H1 (cell line): ENCODE results near the gene ARHGDIG. TPM values are rescaled to one million over a fixed set of nuclear protein-coding genes. Genes with fewer than 3 reads are reported as not detected.

Source experiments
- BCL11A ChIP-seq, 2 experiments: IDR thresholded peaks; one replicate each; pipeline ENCODE4 v1.6.1; 2011; ENCODE audit warnings: low read depth in 2 of 2, low read length in 2 of 2, mild to moderate bottlenecking in 2 of 2
- CEBPB ChIP-seq: IDR thresholded peaks from 2 replicates; pipeline ENCODE4 v1.6.1; 2012; ENCODE audit warnings: low read depth, low read length
- JUN ChIP-seq: IDR thresholded peaks from 2 replicates; pipeline ENCODE4 v1.6.1; 2011; ENCODE audit warnings: low read depth, mild to moderate bottlenecking, improper control_type of control experiment, low read length
- PHF8 ChIP-seq: fragments of 200-600 bp; sonication (generic); conservative IDR thresholded peaks from 2 replicates; pipeline ENCODE4 v1.7.1; 2012; ENCODE audit warnings: low read depth, mild to moderate bottlenecking, inconsistent platforms, low read length, moderate library complexity
- RFX5 ChIP-seq: IDR thresholded peaks from 2 replicates; pipeline ENCODE4 v1.6.1; 2011; ENCODE audit warnings: low read depth, low read length, improper control_type of control experiment, borderline replicate concordance
- SAP30 ChIP-seq: fragments of 300-600 bp; sonication (generic); IDR thresholded peaks from 2 replicates; pipeline ENCODE4 v1.7.1; 2012; ENCODE audit warnings: low read length, moderate library complexity, mild to moderate bottlenecking, inconsistent platforms; ENCODE audit not compliant: insufficient read depth, insufficient replicate concordance
- TBP ChIP-seq: IDR thresholded peaks from 2 replicates; pipeline ENCODE4 v1.6.1; 2011; ENCODE audit warnings: low read depth, low read length, improper control_type of control experiment
- TEAD4 ChIP-seq: IDR thresholded peaks from 2 replicates; pipeline ENCODE4 v1.6.1; 2012; ENCODE audit warnings: low read depth, low read length, inconsistent platforms, mixed read lengths
- YY1 ChIP-seq: IDR thresholded peaks from 2 replicates; pipeline ENCODE4 v1.6.1; 2011; ENCODE audit warnings: low read depth, mild to moderate bottlenecking, low read length
- polyA plus RNA-seq, 7 experiments: library from polyadenylated mRNA; depleted of rRNA in 3 of 7; stranded (reverse) in 5 of 7; unstranded in 2 of 7; fragments of >200 nt in 5 of 7; fragments of 200-250 nt in 2 of 7; gene quantifications; 1 replicate in 5 of 7; 2 replicates in 1 of 7; 4 replicates in 1 of 7; pipeline versions ENCODE4 v1.2.1 to v1.2.3, GENCODE V29; 2011 to 2013; ENCODE audit warnings: missing spikeins in 2 of 7, mixed read lengths in 2 of 7
- total RNA-seq: library from RNA; stranded (reverse); fragmentation: NEBNext Ultra II Directional; extraction: Animal tissue kit (Norgen Biotek cat#: 25700); gene quantifications from 2 replicates; pipeline ENCODE4 v1.2.1, GENCODE V29; 2021
- TF ChIP-seq, protein P1 (sequence below): fragments of 300-600 bp; sonication (generic); IDR thresholded peaks from 2 replicates; pipeline ENCODE4 v1.7.1; 2012; ENCODE audit warnings: low read length, moderate library complexity, mild to moderate bottlenecking, inconsistent platforms; ENCODE audit not compliant: insufficient replicate concordance

Gene ARHGDIG
- total and polyA plus RNA-seq, 2 of the 8 experiments (the other 6 are each of a cell fraction or from before 2014, with no cell fraction given): 1.2 to 2.9 TPM

DNA sequence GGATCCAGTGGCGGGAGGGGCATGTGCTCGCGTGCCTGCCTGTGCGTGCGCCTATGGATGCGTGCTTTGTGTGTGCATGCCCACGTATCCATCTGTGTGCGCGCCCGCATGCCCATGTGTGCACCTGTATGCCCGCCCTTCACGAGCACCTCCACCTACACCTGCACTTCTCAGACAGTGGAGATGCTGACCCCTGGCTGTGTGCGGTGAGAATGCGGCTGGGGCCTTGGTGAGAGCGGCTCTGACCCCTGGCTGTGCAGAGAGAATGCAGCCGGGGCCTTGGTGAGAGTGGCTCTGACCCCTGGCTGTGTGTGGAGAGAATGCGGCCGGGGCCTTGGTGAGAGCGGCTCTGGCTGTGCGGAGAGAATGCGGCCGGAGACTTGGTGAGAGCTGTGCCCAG, 38.2 kb downstream of the ARHGDIG start (continued):
- TF ChIP-seq, protein P1, sequence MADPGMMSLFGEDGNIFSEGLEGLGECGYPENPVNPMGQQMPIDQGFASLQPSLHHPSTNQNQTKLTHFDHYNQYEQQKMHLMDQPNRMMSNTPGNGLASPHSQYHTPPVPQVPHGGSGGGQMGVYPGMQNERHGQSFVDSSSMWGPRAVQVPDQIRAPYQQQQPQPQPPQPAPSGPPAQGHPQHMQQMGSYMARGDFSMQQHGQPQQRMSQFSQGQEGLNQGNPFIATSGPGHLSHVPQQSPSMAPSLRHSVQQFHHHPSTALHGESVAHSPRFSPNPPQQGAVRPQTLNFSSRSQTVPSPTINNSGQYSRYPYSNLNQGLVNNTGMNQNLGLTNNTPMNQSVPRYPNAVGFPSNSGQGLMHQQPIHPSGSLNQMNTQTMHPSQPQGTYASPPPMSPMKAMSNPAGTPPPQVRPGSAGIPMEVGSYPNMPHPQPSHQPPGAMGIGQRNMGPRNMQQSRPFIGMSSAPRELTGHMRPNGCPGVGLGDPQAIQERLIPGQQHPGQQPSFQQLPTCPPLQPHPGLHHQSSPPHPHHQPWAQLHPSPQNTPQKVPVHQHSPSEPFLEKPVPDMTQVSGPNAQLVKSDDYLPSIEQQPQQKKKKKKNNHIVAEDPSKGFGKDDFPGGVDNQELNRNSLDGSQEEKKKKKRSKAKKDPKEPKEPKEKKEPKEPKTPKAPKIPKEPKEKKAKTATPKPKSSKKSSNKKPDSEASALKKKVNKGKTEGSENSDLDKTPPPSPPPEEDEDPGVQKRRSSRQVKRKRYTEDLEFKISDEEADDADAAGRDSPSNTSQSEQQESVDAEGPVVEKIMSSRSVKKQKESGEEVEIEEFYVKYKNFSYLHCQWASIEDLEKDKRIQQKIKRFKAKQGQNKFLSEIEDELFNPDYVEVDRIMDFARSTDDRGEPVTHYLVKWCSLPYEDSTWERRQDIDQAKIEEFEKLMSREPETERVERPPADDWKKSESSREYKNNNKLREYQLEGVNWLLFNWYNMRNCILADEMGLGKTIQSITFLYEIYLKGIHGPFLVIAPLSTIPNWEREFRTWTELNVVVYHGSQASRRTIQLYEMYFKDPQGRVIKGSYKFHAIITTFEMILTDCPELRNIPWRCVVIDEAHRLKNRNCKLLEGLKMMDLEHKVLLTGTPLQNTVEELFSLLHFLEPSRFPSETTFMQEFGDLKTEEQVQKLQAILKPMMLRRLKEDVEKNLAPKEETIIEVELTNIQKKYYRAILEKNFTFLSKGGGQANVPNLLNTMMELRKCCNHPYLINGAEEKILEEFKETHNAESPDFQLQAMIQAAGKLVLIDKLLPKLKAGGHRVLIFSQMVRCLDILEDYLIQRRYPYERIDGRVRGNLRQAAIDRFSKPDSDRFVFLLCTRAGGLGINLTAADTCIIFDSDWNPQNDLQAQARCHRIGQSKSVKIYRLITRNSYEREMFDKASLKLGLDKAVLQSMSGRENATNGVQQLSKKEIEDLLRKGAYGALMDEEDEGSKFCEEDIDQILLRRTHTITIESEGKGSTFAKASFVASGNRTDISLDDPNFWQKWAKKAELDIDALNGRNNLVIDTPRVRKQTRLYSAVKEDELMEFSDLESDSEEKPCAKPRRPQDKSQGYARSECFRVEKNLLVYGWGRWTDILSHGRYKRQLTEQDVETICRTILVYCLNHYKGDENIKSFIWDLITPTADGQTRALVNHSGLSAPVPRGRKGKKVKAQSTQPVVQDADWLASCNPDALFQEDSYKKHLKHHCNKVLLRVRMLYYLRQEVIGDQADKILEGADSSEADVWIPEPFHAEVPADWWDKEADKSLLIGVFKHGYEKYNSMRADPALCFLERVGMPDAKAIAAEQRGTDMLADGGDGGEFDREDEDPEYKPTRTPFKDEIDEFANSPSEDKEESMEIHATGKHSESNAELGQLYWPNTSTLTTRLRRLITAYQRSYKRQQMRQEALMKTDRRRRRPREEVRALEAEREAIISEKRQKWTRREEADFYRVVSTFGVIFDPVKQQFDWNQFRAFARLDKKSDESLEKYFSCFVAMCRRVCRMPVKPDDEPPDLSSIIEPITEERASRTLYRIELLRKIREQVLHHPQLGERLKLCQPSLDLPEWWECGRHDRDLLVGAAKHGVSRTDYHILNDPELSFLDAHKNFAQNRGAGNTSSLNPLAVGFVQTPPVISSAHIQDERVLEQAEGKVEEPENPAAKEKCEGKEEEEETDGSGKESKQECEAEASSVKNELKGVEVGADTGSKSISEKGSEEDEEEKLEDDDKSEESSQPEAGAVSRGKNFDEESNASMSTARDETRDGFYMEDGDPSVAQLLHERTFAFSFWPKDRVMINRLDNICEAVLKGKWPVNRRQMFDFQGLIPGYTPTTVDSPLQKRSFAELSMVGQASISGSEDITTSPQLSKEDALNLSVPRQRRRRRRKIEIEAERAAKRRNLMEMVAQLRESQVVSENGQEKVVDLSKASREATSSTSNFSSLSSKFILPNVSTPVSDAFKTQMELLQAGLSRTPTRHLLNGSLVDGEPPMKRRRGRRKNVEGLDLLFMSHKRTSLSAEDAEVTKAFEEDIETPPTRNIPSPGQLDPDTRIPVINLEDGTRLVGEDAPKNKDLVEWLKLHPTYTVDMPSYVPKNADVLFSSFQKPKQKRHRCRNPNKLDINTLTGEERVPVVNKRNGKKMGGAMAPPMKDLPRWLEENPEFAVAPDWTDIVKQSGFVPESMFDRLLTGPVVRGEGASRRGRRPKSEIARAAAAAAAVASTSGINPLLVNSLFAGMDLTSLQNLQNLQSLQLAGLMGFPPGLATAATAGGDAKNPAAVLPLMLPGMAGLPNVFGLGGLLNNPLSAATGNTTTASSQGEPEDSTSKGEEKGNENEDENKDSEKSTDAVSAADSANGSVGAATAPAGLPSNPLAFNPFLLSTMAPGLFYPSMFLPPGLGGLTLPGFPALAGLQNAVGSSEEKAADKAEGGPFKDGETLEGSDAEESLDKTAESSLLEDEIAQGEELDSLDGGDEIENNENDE: no peak
- TF ChIP-seq BCL11A (IDR thresholded peaks at IDR 0.05; ENCODE audit: low read depth in 2 of 2, low read length in 2 of 2) (no peak), SAP30 (no peak), RFX5 (no peak), YY1 (0 out of 2 replicates have a peak, but pooled peaks have one; percentile 7), CEBPB (no peak), JUN (no peak), PHF8 (no peak), TBP (0 out of 2 replicates have a peak, but pooled peaks have one; percentile 14), TEAD4 (peak; percentile 25)
